Astrocyte (in vitro differentiated cells and primary cell): ENCODE measurements around the gene PCSK7.

Experiments
- CTCF ChIP-seq: IDR thresholded peaks from 2 replicates; pipeline ENCODE4 v1.5.1; 2011; ENCODE audit warnings: low read depth, mild to moderate bottlenecking, inconsistent platforms, low read length, moderate library complexity; ENCODE audit not compliant: insufficient read depth
- EZH2 ChIP-seq: IDR thresholded peaks from 2 replicates; pipeline ENCODE4 v1.6.1; 2012; ENCODE audit warnings: mild to moderate bottlenecking, low read length, inconsistent platforms; ENCODE audit not compliant: insufficient read depth

GRCh38 chr11:117223741-117224689 lies 7.9 kb downstream of the PCSK7 start:
- TF ChIP-seq EZH2 (no peak), CTCF (no peak)
